IMR-90 (cell line): ENCODE measurements around the gene DUSP6. TPM values are rescaled to one million over a fixed set of nuclear protein-coding genes. Genes with fewer than 3 reads are reported as not detected.

ENCODE experiments used
- ATAC-seq: fragments of 200-7000 bp; cut with Tn5 transposase; 2 replicates; pipeline ENCODE4 v1.9.1; 2020; ENCODE audit warnings: low read depth, mild to moderate bottlenecking, moderate library complexity
- BruUV-seq: library from RNA; stranded (reverse); fragments of 400-500 nt; replicated peaks from 2 replicates; lab custom pipeline; 2021; lab: Mats Ljungman, UMichigan
- CTCF ChIA-PET: fragments of 300-600 bp; formaldehyde crosslinking; extraction: SDS; loops from one replicate; lab custom pipeline; 2021; ENCODE audit warnings: antibody characterized with exemption; lab: Yijun Ruan, JAX
- POLR2A ChIA-PET: fragments of 300-600 bp; sonication (Branson Sonifier 250); formaldehyde crosslinking; loops from one replicate; lab custom pipeline; 2022; ENCODE audit warnings: antibody characterized with exemption; ENCODE audit not compliant: unreplicated experiment; lab: Charles Lee
- DNase-seq: peaks from one replicate; pipeline ENCODE4 v3.0.0; 2013
- H2AFZ ChIP-seq: replicated peaks from 2 replicates; pipeline ENCODE3; 2013; ENCODE audit warnings: low read length, mild to moderate bottlenecking; ENCODE audit not compliant: poor library complexity
- H2AK5ac ChIP-seq: 2 replicates; pipeline ENCODE4 v1.6.1; 2013; ENCODE audit warnings: low read depth, low read length, inconsistent platforms
- H2AK9ac ChIP-seq: replicated peaks from 2 replicates; pipeline ENCODE3; 2013; ENCODE audit warnings: mild to moderate bottlenecking, low read depth, low read length, moderate library complexity; ENCODE audit not compliant: poor library complexity
- H2BK120ac ChIP-seq: 2 replicates; pipeline ENCODE4 v1.6.1; 2013; ENCODE audit warnings: low read depth, low read length, inconsistent platforms
- H2BK15ac ChIP-seq: 3 replicates; pipeline ENCODE4 v1.6.1; 2013; ENCODE audit warnings: low read depth, low read length, inconsistent platforms
- H2BK20ac ChIP-seq: 2 replicates; pipeline ENCODE4 v1.6.1; 2013; ENCODE audit warnings: low read depth, mild to moderate bottlenecking, inconsistent platforms, low read length, moderate library complexity
- H2BK5ac ChIP-seq: 2 replicates; pipeline ENCODE4 v1.6.1; 2013; ENCODE audit warnings: mild to moderate bottlenecking, low read depth, low read length, inconsistent platforms; ENCODE audit not compliant: poor library complexity, severe bottlenecking
- H3K14ac ChIP-seq: replicated peaks from 2 replicates; pipeline ENCODE4 v1.6.1; 2013; ENCODE audit warnings: low read depth, low read length, inconsistent platforms
- H3K18ac ChIP-seq: 2 replicates; pipeline ENCODE4 v1.6.1; 2013; ENCODE audit warnings: low read depth, low read length, control low read depth
- H3K23ac ChIP-seq: 2 replicates; pipeline ENCODE4 v1.6.1; 2013; ENCODE audit warnings: low read depth, low read length, inconsistent platforms
- H3K27ac ChIP-seq: 2 replicates; pipeline ENCODE4 v1.5.1; 2013; ENCODE audit warnings: mild to moderate bottlenecking, control low read depth, low read length; ENCODE audit not compliant: insufficient read depth
- H3K27me3 ChIP-seq: 2 replicates; pipeline ENCODE4 v1.6.1; 2013; ENCODE audit warnings: low read length; ENCODE audit not compliant: control insufficient read depth, insufficient read depth
- H3K36me3 ChIP-seq: 2 replicates; pipeline ENCODE4 v1.6.1; 2013; ENCODE audit warnings: low read length, mixed read lengths; ENCODE audit not compliant: control insufficient read depth, insufficient read depth
- H3K4ac ChIP-seq: 2 replicates; pipeline ENCODE4 v1.6.1; 2013; ENCODE audit warnings: low read depth, low read length, inconsistent platforms
- H3K4me1 ChIP-seq: 2 replicates; pipeline ENCODE4 v1.6.1; 2013; ENCODE audit warnings: low read length, mixed read lengths; ENCODE audit not compliant: control insufficient read depth, insufficient read depth
- H3K4me2 ChIP-seq: 2 replicates; pipeline ENCODE4 v1.6.1; 2013; ENCODE audit warnings: low read depth, mild to moderate bottlenecking, control low read depth, low read length, moderate library complexity
- H3K4me3 ChIP-seq: 2 replicates; pipeline ENCODE4 v1.5.1; 2013; ENCODE audit warnings: low read depth, mild to moderate bottlenecking, control low read depth, low read length, moderate library complexity; ENCODE audit not compliant: insufficient read depth
- H3K56ac ChIP-seq: 2 replicates; pipeline ENCODE4 v1.6.1; 2013; ENCODE audit warnings: low read length, inconsistent platforms; ENCODE audit not compliant: insufficient read depth; ENCODE audit errors: extremely low read depth
- H3K79me1 ChIP-seq, 2 experiments: 2 replicates each; pipeline ENCODE4 v1.6.1; 2013; ENCODE audit warnings: low read length in 2 of 2, inconsistent platforms in 1 of 2, low read depth in 1 of 2
- H3K9ac ChIP-seq: 2 replicates; pipeline ENCODE4 v1.6.1; 2013; ENCODE audit warnings: low read depth, low read length, control low read depth
- H3K9me1 ChIP-seq: 2 replicates; pipeline ENCODE4 v1.6.1; 2013; ENCODE audit warnings: low read length, inconsistent platforms; ENCODE audit not compliant: insufficient read depth
- H3K9me3 ChIP-seq: 2 replicates; pipeline ENCODE4 v1.6.1; 2013; ENCODE audit warnings: low read length; ENCODE audit not compliant: control insufficient read depth, insufficient read depth
- H4K20me1 ChIP-seq: 2 replicates; pipeline ENCODE4 v1.6.1; 2013; ENCODE audit warnings: low read length, inconsistent platforms; ENCODE audit not compliant: insufficient read depth
- H4K5ac ChIP-seq: 2 replicates; pipeline ENCODE4 v1.6.1; 2013; ENCODE audit warnings: mild to moderate bottlenecking, low read depth, low read length, control low read depth
- H4K8ac ChIP-seq, 2 experiments: 2 replicates each; pipeline ENCODE4 v1.6.1; 2013; ENCODE audit warnings: low read depth in 2 of 2, low read length in 2 of 2, control low read depth in 1 of 2, inconsistent platforms in 1 of 2
- H4K91ac ChIP-seq: 2 replicates; pipeline ENCODE4 v1.6.1; 2013; ENCODE audit warnings: low read depth, low read length, inconsistent platforms; ENCODE audit not compliant: insufficient read depth
- BHLHE40 ChIP-seq: fragments of 150-350 bp; IDR thresholded peaks from 2 replicates; pipeline ENCODE4 v1.6.1; 2016; ENCODE audit warnings: mild to moderate bottlenecking, low read depth, low read length
- CEBPB ChIP-seq: IDR thresholded peaks from 2 replicates; pipeline ENCODE4 v1.6.1; 2012; ENCODE audit warnings: low read depth, low read length, improper control_type of control experiment
- FOS ChIP-seq: fragments of 150-350 bp; IDR thresholded peaks from 2 replicates; pipeline ENCODE4 v1.6.1; 2016; ENCODE audit warnings: low read depth, low read length
- MAZ ChIP-seq: IDR thresholded peaks from 2 replicates; pipeline ENCODE4 v1.6.1; 2012; ENCODE audit warnings: low read depth, mild to moderate bottlenecking, low read length, improper control_type of control experiment, moderate library complexity, borderline replicate concordance
- NFE2L2 ChIP-seq: fragments of 150-350 bp; IDR thresholded peaks from 2 replicates; pipeline ENCODE4 v1.6.1; 2016; ENCODE audit warnings: low read depth, mild to moderate bottlenecking, low read length
- RAD21 ChIP-seq: IDR thresholded peaks from 2 replicates; pipeline ENCODE4 v1.6.1; 2012; ENCODE audit warnings: low read length, improper control_type of control experiment
- RFX5 ChIP-seq: IDR thresholded peaks from 2 replicates; pipeline ENCODE4 v1.8.0; 2012; ENCODE audit warnings: low read depth, mild to moderate bottlenecking, low read length, moderate library complexity
- WGBS, 2 experiments: methylation state at CpG; one replicate each; pipeline versions ENCODE4 v1.1.5 to v1.1.7; 2013; ENCODE audit warnings: missing lambda C conversion rate in 2 of 2; ENCODE audit not compliant: insufficient read length in 1 of 2; ENCODE audit errors: extremely low coverage in 2 of 2; 5-methylcytosine and 5-hydroxymethylcytosine counted together
- dilution Hi-C: fragments of 300-500 bp; cut with HindIII; formaldehyde crosslinking; loops from one replicate; pipeline ENCODE4 v1.14.3; 2018; ENCODE audit warnings: low sequenced_read_pairs; ENCODE audit not compliant: unreplicated experiment
- in situ Hi-C: fragments of 300-500 bp; cut with MboI; formaldehyde crosslinking; loops from 3 replicates; pipeline ENCODE4 v1.14.3; 2019; ENCODE audit warnings: low sequenced_read_pairs, inconsistent platforms, mixed read lengths
- intact Hi-C: fragments of 100-400 bp; cut with micrococcal nuclease; formaldehyde crosslinking; loops from 2 replicates; pipeline ENCODE4 v1.10.0; 2022
- polyA plus RNA-seq, 3 experiments: library from polyadenylated mRNA; depleted of rRNA; stranded (reverse); fragments of >200 nt; gene quantifications; 2 replicates each; pipeline ENCODE4 v1.2.3, GENCODE V29; 2012; ENCODE audit warnings: low replicate concordance in 1 of 3
- total RNA-seq: library from RNA; depleted of rRNA; stranded (reverse); fragments of >200 nt; gene quantifications from 2 replicates; pipeline ENCODE4 v1.2.3, GENCODE V29; 2012
- TF ChIP-seq, protein P1 (sequence below): conservative IDR thresholded peaks from 2 replicates; pipeline ENCODE4 v1.5.1; 2012; ENCODE audit warnings: mild to moderate bottlenecking, low read depth, low read length, improper control_type of control experiment

The DUSP6 gene
- total and polyA plus RNA-seq, 2 of the 4 experiments (the other 2 are of a cell fraction), result 38.5 to 70.1 TPM

DNA sequence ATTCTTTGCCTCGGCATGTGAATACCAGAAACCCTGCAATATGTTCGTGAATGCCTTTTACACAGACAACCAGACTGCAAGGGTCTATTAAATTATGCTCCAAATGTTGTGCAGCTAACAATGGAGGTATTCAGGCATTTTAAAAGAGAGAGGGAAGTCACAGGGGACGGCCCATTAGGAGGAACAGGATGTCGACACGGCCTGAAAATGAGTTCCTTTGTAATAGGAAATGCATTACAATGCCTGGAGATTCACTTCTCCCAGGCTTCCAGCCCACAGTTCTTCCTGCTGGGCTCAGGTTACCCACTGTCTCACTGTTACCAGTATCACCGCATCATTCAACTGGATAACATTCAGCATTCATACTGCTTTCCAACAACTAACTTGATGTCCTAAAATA lies 2.5 kb downstream of the DUSP6 start (continued):
- no peak for TF ChIP-seq RFX5

DNA sequence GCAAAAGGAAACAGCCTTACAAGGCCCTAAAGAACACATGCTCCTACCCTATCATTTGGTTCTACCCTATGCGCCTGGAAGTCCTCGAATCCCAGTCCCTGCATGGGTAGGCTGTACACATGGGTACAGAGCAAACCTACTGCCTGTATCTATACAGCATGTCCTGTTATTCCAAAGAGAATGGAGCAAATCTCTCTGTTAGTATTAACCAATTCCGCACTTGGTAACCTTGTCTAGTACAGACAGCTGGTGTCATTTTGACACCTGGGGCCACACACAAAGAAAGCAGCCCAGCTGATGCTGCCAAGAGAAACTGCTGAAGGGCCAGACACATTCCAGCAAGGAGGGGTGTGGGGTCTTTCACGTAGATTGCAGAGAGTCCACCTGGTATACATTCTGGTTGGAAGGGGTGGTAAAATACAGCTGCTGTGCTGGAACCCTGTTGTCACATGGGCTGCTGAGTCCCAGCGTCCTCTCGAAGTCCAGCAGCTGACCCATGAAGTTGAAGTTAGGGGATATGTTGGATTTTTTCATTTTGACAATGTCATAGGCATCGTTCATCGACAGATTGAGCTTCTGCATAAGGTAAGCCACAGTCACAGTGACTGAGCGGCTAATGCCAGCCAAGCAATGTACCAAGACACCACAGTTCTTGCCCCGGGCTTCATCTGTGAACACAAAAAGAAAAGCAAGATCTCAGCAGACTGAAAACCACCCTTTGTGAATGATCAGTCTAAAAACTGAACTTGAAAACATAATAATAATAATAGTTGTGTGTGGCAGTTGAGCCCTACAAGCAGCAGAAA lies 3.2 kb downstream of the DUSP6 start:
- H3K18ac ChIP-seq, result peak overlapping the region; percentile 22
- peak overlapping the region; percentile 30; the same call in 1 of the 2 replicates for H4K91ac ChIP-seq
- TF ChIP-seq MAZ (no peak), FOS (no peak), CEBPB (no peak), RAD21 (no peak), BHLHE40 (no peak), NFE2L2 (no peak)
- TF ChIP-seq, protein P1, sequence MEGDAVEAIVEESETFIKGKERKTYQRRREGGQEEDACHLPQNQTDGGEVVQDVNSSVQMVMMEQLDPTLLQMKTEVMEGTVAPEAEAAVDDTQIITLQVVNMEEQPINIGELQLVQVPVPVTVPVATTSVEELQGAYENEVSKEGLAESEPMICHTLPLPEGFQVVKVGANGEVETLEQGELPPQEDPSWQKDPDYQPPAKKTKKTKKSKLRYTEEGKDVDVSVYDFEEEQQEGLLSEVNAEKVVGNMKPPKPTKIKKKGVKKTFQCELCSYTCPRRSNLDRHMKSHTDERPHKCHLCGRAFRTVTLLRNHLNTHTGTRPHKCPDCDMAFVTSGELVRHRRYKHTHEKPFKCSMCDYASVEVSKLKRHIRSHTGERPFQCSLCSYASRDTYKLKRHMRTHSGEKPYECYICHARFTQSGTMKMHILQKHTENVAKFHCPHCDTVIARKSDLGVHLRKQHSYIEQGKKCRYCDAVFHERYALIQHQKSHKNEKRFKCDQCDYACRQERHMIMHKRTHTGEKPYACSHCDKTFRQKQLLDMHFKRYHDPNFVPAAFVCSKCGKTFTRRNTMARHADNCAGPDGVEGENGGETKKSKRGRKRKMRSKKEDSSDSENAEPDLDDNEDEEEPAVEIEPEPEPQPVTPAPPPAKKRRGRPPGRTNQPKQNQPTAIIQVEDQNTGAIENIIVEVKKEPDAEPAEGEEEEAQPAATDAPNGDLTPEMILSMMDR, result no peak
- peaks cover 32% of the 10 kb centered on the region for H4K20me1 ChIP-seq
- H2BK15ac ChIP-seq, result no peak overlapping the region
- peaks cover 9% of the 10 kb centered on the region for H3K4me1 ChIP-seq
- no peaks in the 10 kb centered on the region for H3K9me3 ChIP-seq
- H2AK9ac ChIP-seq, result peak overlapping the region; percentile 43
- peak overlapping the region; percentile 22; the same call in 1 of the 2 replicates for H2BK20ac ChIP-seq
- 57% methylated on average over 2 of the region's 10 CpGs; no CpG with 5 or more reads in 1 of the 2 experiments for WGBS, 2 experiments
- POLR2A ChIA-PET, result interaction anchor here (0.5 to 0.7 kb wide), 5 partner anchors 51 to 311 kb away, joined by 3 to 4 read pairs (median 3); no protein-coding TSS in a partner anchor
- H3K4me3 ChIP-seq, result peak overlapping the region; percentile 91
- peak overlapping the region; percentile 78 for H3K4me2 ChIP-seq
- H3K14ac ChIP-seq, result peak overlapping the region; percentile 89
- H4K8ac ChIP-seq, result peak overlapping the region in 1 of 2 experiments; percentile 35; a peak in 1 of 4 replicates
- in situ Hi-C loops (no loop called here), dilution Hi-C loops (no loop called here), intact Hi-C loops (loop anchor here (5.0 kb wide), 1 partner anchor 122 kb away; no protein-coding TSS in a partner anchor)
- peaks cover 0 to 45% of the 10 kb centered on the region in 2 experiments; a peak in 3 of 4 replicates for H3K79me1 ChIP-seq
- peak overlapping the region; percentile 89 for H3K9ac ChIP-seq
- no peak overlapping the region; the same call in 1 of the 2 replicates for H4K5ac ChIP-seq
- BruUV-seq, result no TSS peak
- CTCF ChIA-PET, result interaction anchor here (0.6 kb wide), 1 partner anchor 111 kb away, joined by 3 read pairs; no protein-coding TSS in a partner anchor
- peak overlapping the region; percentile 71 for H3K4ac ChIP-seq
- H3K36me3 ChIP-seq, result peaks cover 11% of the 10 kb centered on the region
- no peak overlapping the region for H2AFZ ChIP-seq
- DNase-seq (no peak), ATAC-seq (no peak)
- peak overlapping the region; percentile 72 for H3K56ac ChIP-seq
- no peaks in the 10 kb centered on the region for H3K27me3 ChIP-seq
- H2AK5ac ChIP-seq, result peak overlapping the region; percentile 37
- peak overlapping the region; percentile 56; the same call in 1 of the 2 replicates for H3K27ac ChIP-seq
- peaks cover 6% of the 10 kb centered on the region; the same call in 1 of the 2 replicates for H3K9me1 ChIP-seq
- peak overlapping the region; percentile 88 for H2BK5ac ChIP-seq
- H2BK120ac ChIP-seq, result no peak overlapping the region; the same call in 1 of the 2 replicates
- H3K23ac ChIP-seq, result peak overlapping the region; percentile 99
